IPS-18c (cell line): ENCODE data around the gene SNRPA1.

ENCODE experiments used
- H3K4me3 ChIP-seq: 2 replicates; pipeline ENCODE4 v1.7.0; 2013; ENCODE audit warnings: low read depth, mild to moderate bottlenecking, low read length, moderate library complexity; ENCODE audit not compliant: insufficient read depth
- H3K9me3 ChIP-seq: one replicate; pipeline ENCODE4 v1.6.1; 2013; ENCODE audit warnings: mild to moderate bottlenecking, low read length, moderate library complexity; ENCODE audit not compliant: control insufficient read depth, insufficient read depth

The SNRPA1 gene

DNA sequence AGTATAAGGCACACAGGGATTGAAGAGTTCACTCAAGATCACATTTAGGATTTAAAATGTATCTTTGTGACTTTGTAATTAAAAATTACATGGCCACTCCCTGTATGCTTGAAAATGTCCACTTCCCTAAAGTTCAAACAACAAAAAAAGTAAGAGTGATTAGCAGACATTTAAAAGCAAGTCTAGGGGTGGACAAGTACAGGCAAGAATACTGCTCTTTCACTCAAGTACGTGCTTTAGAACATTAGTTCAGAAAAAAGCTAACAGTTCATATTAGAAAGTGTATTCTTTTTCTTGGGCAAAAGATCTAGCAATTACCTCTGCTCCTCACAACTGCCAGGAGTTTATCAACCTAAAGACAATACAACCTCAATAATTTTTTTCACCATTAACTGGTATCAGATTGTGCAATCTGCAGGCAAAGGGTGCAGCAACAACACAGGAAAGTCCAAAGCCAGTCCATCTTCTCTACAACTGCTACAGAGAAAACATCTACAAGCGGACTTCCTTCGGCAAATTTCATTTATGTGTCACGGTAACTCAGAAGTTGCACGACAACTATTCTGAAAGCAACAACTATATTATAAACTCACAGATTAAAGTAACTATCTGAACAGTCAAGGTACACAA is 61.3 kb downstream of the SNRPA1 start:
- no peak overlapping the region for H3K4me3 ChIP-seq
- H3K9me3 ChIP-seq: no peaks in the 10 kb centered on the region

DNA sequence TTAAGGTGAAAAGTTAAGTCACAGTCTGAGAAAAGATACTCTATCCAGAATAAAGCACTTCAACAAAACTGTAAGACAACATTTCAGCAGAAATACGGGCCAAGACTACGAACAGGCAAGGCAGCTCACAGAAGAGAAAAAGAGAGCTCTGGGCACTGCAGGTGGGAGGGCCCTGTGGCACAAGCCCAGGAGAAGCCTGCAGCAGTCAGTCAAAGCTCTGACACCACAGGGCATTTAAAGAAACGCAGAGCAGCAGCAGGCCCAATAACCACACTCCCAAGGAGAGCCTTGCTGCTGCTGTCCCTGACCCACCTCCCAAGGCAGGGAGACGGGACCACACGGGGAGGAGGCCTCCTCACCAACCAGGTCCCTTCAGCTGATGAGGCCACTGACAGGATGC is 62.4 kb downstream of the SNRPA1 start:
- Histone ChIP-seq H3K4me3 (no peak overlapping the region), H3K9me3 (no peaks in the 10 kb centered on the region)
